Tibial artery (tissue), 4 donors: ENCODE data around the gene TGFBR3.

Experiments
- DNase-seq, 2 donors: peaks; one replicate each; pipeline ENCODE4 v3.0.0-alpha.2; 2019
- H3K27ac ChIP-seq, 2 donors: fragments of 200-600 bp; sonication (generic) in 1 of 2; 1 replicate in 1 of 2; 2 replicates in 1 of 2; pipeline ENCODE4 v1.5.1; 2018 to 2019; ENCODE audit warnings: mild to moderate bottlenecking in 1 of 2
- H3K27me3 ChIP-seq, 2 donors: fragments of 200-600 bp; sonication (generic) in 1 of 2; one replicate each; pipeline versions ENCODE4 v1.5.1 to v1.6.0; 2016 to 2019
- H3K36me3 ChIP-seq, 3 donors: fragments of 200-600 bp; sonication (generic) in 2 of 3; one replicate each; pipeline ENCODE4 v1.5.1; 2016 to 2019; ENCODE audit warnings: mild to moderate bottlenecking in 2 of 3
- H3K4me1 ChIP-seq, 4 donors: fragments of 200-600 bp; sonication (generic) in 2 of 4; 1 replicate in 3 of 4; 2 replicates in 1 of 4; pipeline ENCODE4 v1.5.1; 2016 to 2019
- H3K4me3 ChIP-seq, 2 donors: fragments of 200-600 bp; sonication (generic) in 1 of 2; 1 replicate in 1 of 2; 2 replicates in 1 of 2; pipeline ENCODE4 v1.5.1; 2018 to 2019; ENCODE audit warnings: mild to moderate bottlenecking in 2 of 2
- H3K9me3 ChIP-seq, 3 donors: fragments of 200-600 bp; sonication (generic) in 1 of 3; one replicate each; pipeline ENCODE4 v1.5.1; 2016 to 2019
- CTCF ChIP-seq, 2 experiments: fragments of 200-600 bp in 1 of 2; fragments of 450-650 bp in 1 of 2; IDR thresholded peaks; one replicate each; pipeline ENCODE4 v1.5.1; 2017 to 2019; ENCODE audit warnings: antibody characterized with exemption in 2 of 2, mild to moderate bottlenecking in 1 of 2, moderate library complexity in 1 of 2
- intact Hi-C: fragments of 100-400 bp; cut with DNase I; formaldehyde crosslinking; loops from one replicate; pipeline ENCODE4 v1.15.0; 2023; ENCODE audit warnings: low total_unique reads

The TGFBR3 gene

GRCh38 chr1:91864017-91864700 is 21.8 kb downstream of the TGFBR3 start:
- H3K4me3 ChIP-seq, result no peak overlapping the region

GRCh38 chr1:91863498-91863897 is 22.5 kb downstream of the TGFBR3 start:
- H3K27me3 ChIP-seq, result no peaks in the 10 kb centered on the region
- no peak overlapping the region for H3K4me3 ChIP-seq
- no peak for DNase-seq
- H3K4me1 ChIP-seq, result peaks cover 0 to 11% (median 0%) of the 10 kb centered on the region in 4 donors
- TF ChIP-seq CTCF (IDR thresholded peaks at IDR 0.05), result no peak
- peaks cover 0 to 15% (median 13%) of the 10 kb centered on the region in 3 donors for H3K36me3 ChIP-seq
- no peaks in the 10 kb centered on the region for H3K9me3 ChIP-seq
- no peak overlapping the region for H3K27ac ChIP-seq
- intact Hi-C loops, result no loop called here

More at GRCh38 chr1:91864017-91864700, 21.8 kb downstream of the TGFBR3 start:
- no peak for DNase-seq
- no peaks in the 10 kb centered on the region for H3K9me3 ChIP-seq
- intact Hi-C loops, result no loop called here
- TF ChIP-seq CTCF (IDR thresholded peaks at IDR 0.05), result no peak
- H3K27me3 ChIP-seq, result no peaks in the 10 kb centered on the region
- H3K27ac ChIP-seq, result no peak overlapping the region
- H3K36me3 ChIP-seq, result peaks cover 0 to 15% (median 13%) of the 10 kb centered on the region in 3 donors
- H3K4me1 ChIP-seq, result peaks cover 0 to 12% (median 0%) of the 10 kb centered on the region in 4 donors

GRCh38 chr1:91862120-91862519 is 23.8 kb downstream of the TGFBR3 start:
- no peak overlapping the region for H3K27ac ChIP-seq
- TF ChIP-seq CTCF (IDR thresholded peaks at IDR 0.05), result no peak
- peaks cover 0 to 11% (median 0%) of the 10 kb centered on the region in 4 donors for H3K4me1 ChIP-seq
- intact Hi-C loops, result no loop called here
- H3K9me3 ChIP-seq, result no peaks in the 10 kb centered on the region
- H3K4me3 ChIP-seq, result no peak overlapping the region
- no peaks in the 10 kb centered on the region for H3K27me3 ChIP-seq
- H3K36me3 ChIP-seq, result peaks cover 0 to 15% (median 13%) of the 10 kb centered on the region in 3 donors
- DNase-seq, result no peak

GRCh38 chr1:91857557-91858239 is 28.3 kb downstream of the TGFBR3 start:
- no peak for TF ChIP-seq CTCF (IDR thresholded peaks at IDR 0.05)
- Histone ChIP-seq H3K27ac (no peak overlapping the region), H3K4me3 (no peak overlapping the region), H3K27me3 (no peaks in the 10 kb centered on the region), H3K9me3 (no peaks in the 10 kb centered on the region), H3K4me1 (peaks cover 0 to 4% (median 0%) of the 10 kb centered on the region in 4 donors), H3K36me3 (peaks cover 0 to 15% (median 13%) of the 10 kb centered on the region in 3 donors)
- no peak for DNase-seq
- intact Hi-C loops, result no loop called here

GRCh38 chr1:91856996-91857395 is 29.0 kb downstream of the TGFBR3 start:
- H3K27ac ChIP-seq, result no peak overlapping the region
- no peaks in the 10 kb centered on the region for H3K27me3 ChIP-seq
- TF ChIP-seq CTCF (IDR thresholded peaks at IDR 0.05), result no peak
- peaks cover 0 to 6% (median under 1%) of the 10 kb centered on the region in 4 donors for H3K4me1 ChIP-seq
- H3K9me3 ChIP-seq, result no peaks in the 10 kb centered on the region
- DNase-seq, result no peak
- H3K4me3 ChIP-seq, result no peak overlapping the region
- H3K36me3 ChIP-seq, result peaks cover 0 to 15% (median 13%) of the 10 kb centered on the region in 3 donors
- intact Hi-C loops, result no loop called here
